Jurkat, Clone E6-1 (cell line): ENCODE measurements around the gene LBHD2.

ENCODE experiments used
- DNase-seq: peaks from one replicate; pipeline ENCODE4 v3.0.0-alpha.2; 2011; ENCODE audit warnings: low read depth, low spot score
- H3K4me3 ChIP-seq: 2 replicates; pipeline ENCODE4 v1.5.1; 2011; ENCODE audit warnings: mild to moderate bottlenecking, low read length, control low read depth, moderate library complexity

Gene LBHD2

GRCh38 chr14:103067231-103067954 lies 16.6 kb upstream of the LBHD2 start:
- H3K4me3 ChIP-seq = no peak overlapping the region
- DNase-seq = no peak

- no peak overlapping the region for H3K4me3 ChIP-seq
- DNase-seq = no peak
These were observed 15.5 kb upstream of the LBHD2 start for GRCh38 chr14:103068351-103069073.

GRCh38 chr14:103070263-103070885 lies 13.6 kb upstream of the LBHD2 start:
- no peak for DNase-seq
- H3K4me3 ChIP-seq = no peak overlapping the region

GRCh38 chr14:103070971-103071542 lies 13.0 kb upstream of the LBHD2 start:
- no peak for DNase-seq
- no peak overlapping the region for H3K4me3 ChIP-seq

GRCh38 chr14:103071544-103072251 lies 12.3 kb upstream of the LBHD2 start:
- H3K4me3 ChIP-seq = no peak overlapping the region
- no peak for DNase-seq

GRCh38 chr14:103072595-103073366 lies 11.2 kb upstream of the LBHD2 start:
- DNase-seq = no peak
- no peak overlapping the region for H3K4me3 ChIP-seq

- no peak overlapping the region for H3K4me3 ChIP-seq
- DNase-seq = no peak
These were observed 10.6 kb upstream of the LBHD2 start for GRCh38 chr14:103073367-103073875.

- no peak for DNase-seq
- no peak overlapping the region for H3K4me3 ChIP-seq
These were observed 9.9 kb upstream of the LBHD2 start for GRCh38 chr14:103073876-103074728.

- no peak overlapping the region for H3K4me3 ChIP-seq
- DNase-seq = no peak
These were observed 9.2 kb upstream of the LBHD2 start for GRCh38 chr14:103074729-103075367.

- peak; percentile 87 for DNase-seq
- no peak overlapping the region for H3K4me3 ChIP-seq
These were observed 5.6 kb upstream of the LBHD2 start for GRCh38 chr14:103078420-103078749.

GRCh38 chr14:103078860-103079587 lies 5.0 kb upstream of the LBHD2 start:
- no peak overlapping the region for H3K4me3 ChIP-seq
- DNase-seq = no peak

- DNase-seq = no peak
- H3K4me3 ChIP-seq = no peak overlapping the region
These were observed 2.1 kb upstream of the LBHD2 start for GRCh38 chr14:103081951-103082350.

- H3K4me3 ChIP-seq = no peak overlapping the region
- DNase-seq = no peak
These were observed 1.4 kb downstream of the LBHD2 start for GRCh38 chr14:103085106-103086091.

- DNase-seq = no peak
- H3K4me3 ChIP-seq = no peak overlapping the region
These were observed 2.8 kb downstream of the LBHD2 start for GRCh38 chr14:103086771-103087342.

- H3K4me3 ChIP-seq = no peak overlapping the region
- DNase-seq = no peak
These were observed 3.4 kb downstream of the LBHD2 start for GRCh38 chr14:103087343-103087835.
